ENCODE results near the gene TMEM205.

The TMEM205 gene

GRCh38 chr19:11295665-11296245 lies 50.3 kb downstream of the TMEM205 start, which contains the start of gene TSPAN16:
Gene TSPAN16, plus strand, starts transcription at chr19:11296160. Its CDS starts 138 bp downstream, at chr19:11296298.
- no peak for DNase-seq

- no peak for DNase-seq
These were observed 50.9 kb downstream of the TMEM205 start for GRCh38 chr19:11295180-11295579.

- DNase-seq = peak; percentile 42
These were observed 52.4 kb downstream of the TMEM205 start for GRCh38 chr19:11293433-11294389.
